NCI-H146 (cell line): Measurements from ENCODE around the gene CAPN5.
A peak's percentile ranks its signal among the peaks of the same experiment; 100 is the strongest.

ENCODE experiments used
- DNase-seq: peaks from one replicate; lab custom pipeline; 2025; lab: John Stamatoyannopoulos, UW

The CAPN5 gene

DNA sequence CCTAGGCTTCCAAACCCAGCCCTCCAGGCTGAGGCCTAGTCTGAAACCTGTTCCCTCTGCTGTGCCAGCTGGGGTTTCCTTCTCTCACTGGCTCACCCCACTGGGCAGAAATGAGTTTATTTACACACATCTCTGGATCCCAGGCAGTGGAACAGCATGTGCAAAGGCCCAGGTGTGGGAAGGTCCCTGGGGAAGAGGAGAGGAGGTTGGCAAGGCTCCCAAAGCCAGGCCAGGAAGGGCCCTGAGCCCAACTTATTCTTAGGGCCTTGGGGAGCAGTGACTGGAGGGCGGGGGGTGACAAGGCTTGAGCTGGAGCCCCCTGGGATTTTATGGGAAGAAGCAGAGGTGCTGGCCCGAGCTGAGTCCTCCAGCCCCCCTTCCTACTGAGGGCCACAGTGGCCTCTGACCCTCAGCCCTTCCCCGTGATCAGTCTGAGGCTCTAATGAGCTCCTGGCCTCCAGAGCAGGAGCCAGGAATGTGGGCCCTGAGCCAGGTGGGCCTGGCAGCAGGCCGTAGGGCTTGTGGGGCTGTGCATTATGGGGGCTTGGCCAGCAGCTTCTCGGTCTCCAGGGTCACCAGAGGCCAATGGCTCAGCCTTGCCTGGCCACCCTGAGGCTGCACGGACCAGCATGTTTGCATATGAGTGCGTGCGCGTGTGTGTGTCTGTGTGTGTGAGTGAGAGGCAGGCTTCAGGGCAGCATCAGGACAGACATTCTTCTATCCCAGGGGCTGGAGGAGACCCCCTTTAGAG lies 64.2 kb downstream of the CAPN5 start:
- DNase-seq = no peak

DNA sequence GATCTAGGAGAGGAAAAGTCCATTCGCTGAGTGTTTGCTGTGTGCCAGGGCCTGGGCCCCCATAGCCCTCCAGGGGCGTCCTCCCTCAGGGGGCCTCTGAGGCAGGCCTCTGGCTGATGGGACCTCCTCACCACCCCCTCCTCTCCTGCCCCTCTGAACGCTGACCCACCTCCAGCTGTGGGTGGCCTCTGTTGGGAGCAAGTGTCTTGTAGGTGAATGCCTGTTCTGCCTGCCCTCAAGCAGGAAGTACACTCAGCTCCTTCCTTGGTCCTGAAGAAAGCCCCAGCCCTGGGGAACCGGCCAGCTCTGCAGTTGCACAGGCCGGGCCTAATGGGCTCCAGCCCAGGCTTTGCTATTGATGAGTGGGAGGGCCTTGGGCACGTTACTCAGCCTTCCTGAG lies 64.8 kb downstream of the CAPN5 start:
- no peak for DNase-seq

GRCh38 chr11:77135069-77135468 lies 68.3 kb downstream of the CAPN5 start:
- DNase-seq = no peak

DNA sequence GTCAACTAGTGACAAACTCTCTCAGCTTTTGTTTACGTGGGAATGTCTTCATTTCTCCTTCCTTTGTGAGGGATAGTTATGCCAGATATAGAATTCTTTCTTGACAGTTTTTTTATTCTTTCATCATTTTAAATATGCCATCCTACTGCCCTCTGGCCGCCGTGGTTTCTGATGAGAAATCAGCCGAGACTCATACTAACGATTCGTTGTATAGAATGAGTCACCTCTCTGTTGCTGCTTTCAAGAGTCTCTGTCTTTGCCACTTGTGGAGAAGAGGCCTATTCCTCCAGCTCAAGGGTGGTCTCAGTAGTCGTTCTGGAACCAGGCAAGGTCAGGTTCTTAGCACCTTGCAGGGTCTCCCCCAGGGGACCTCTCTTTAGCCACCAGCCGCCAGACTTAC lies 69.3 kb downstream of the CAPN5 start:
- DNase-seq = no peak

GRCh38 chr11:77136784-77137420 lies 70.1 kb downstream of the CAPN5 start:
- no peak for DNase-seq

- no peak for DNase-seq
Observed at GRCh38 chr11:77137421-77137820, 70.7 kb downstream of the CAPN5 start.

GRCh38 chr11:77138106-77138649 lies 71.4 kb downstream of the CAPN5 start:
- no peak for DNase-seq

- DNase-seq = no peak
Observed at GRCh38 chr11:77139201-77139600, 72.4 kb downstream of the CAPN5 start.

DNA sequence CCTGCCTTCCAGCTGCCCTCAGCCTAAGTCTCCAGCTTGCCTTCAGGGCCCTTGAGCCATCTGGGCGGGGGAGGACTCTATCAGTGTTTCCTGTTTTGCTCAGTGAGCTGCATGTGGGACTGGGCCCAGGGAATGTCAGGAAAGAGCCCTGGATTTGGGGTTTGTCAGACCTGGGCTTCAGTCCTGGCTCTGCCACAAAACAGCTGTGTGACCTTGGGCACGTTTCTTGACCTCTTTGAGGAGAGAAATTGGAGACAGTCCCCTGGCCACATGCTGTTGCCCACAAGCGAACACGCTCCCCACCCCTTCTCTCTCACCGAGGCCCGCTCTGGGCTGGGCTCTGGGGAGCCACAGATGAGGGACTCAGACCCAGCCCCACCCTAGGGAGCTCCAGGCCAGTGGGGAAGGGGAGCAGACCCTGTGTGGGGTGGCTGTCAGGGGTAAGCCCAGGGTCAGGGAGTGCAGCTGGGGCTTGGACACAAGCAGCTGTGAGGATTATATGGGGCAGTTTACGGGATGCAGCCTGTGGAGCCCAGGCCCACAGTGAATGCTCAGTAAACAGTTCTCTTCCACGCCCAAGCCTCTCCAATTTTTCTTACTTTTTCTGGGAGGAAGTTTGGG lies 73.6 kb downstream of the CAPN5 start:
- DNase-seq = no peak

DNA sequence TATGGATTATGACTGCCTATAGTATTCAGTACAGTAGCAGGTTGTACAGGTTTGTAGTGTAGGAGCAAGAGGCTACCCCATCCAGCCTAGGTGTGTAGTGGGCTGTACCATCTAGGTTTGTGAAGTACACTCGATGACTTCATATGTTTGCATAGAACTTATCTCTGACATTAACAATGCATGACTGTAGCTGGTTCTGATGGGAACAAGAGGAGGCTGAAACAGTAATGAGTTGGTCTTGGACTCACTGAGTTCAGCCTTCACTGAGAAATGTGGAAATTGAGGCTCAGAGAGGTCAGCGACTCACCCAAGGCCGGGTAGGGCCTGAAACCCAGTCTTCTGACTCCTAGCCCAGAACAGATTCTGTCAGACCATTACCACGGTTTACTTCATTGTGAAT lies 74.3 kb downstream of the CAPN5 start:
- peak; percentile 37 for DNase-seq

GRCh38 chr11:77141475-77141874 lies 74.7 kb downstream of the CAPN5 start:
- no peak for DNase-seq

- DNase-seq = no peak
Observed at GRCh38 chr11:77142091-77142975, 75.6 kb downstream of the CAPN5 start.

GRCh38 chr11:77143405-77144020 lies 76.7 kb downstream of the CAPN5 start:
- DNase-seq = no peak

- no peak for DNase-seq
Observed at GRCh38 chr11:77144196-77144856, 77.6 kb downstream of the CAPN5 start.

DNA sequence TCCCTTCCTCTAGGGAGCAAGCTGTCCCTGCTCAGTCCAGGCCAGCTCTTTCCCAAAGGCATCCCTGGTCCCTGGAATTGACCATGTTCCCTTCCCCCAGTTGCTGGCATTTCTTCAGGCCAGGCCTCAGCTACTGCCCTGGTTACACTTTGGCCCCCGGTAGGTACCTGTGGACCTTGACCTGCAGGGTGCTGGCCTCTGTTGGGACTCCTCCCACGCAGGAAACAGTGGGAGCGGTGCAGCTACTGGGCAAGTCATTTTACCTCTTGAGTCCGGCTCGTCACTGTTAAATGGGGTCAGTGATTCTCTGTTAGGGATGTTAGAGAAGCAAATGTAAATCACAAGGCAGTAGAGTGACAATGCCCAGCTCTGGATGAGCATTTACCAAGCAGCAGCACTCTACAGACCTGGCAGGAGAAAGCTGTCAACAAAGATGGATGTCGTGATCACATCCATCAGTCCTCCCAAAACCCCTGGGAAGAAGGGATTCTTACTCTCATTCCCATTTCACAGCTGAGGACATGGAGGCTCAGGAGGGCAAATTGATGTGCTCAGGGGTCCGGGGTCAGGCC lies 78.2 kb downstream of the CAPN5 start:
- DNase-seq = no peak

- DNase-seq = no peak
Observed at GRCh38 chr11:77146261-77147035, 79.7 kb downstream of the CAPN5 start.

- DNase-seq = no peak
Observed at GRCh38 chr11:77147036-77147315, 80.2 kb downstream of the CAPN5 start.

- peak; percentile 95 for DNase-seq
Observed at GRCh38 chr11:77147668-77148321, 81.0 kb downstream of the CAPN5 start.

- no peak for DNase-seq
Observed at GRCh38 chr11:77148963-77149715, 82.4 kb downstream of the CAPN5 start.
